Activated effector memory CD4-positive, alpha-beta T cell treated with anti-CD3 and anti-CD28 coated beads, Interleukin-2, amount 50 U/mL, for 16 hours (primary cell): ENCODE data around the gene BTBD17.

Experiments used
- DNase-seq: peaks from one replicate; pipeline ENCODE4 v3.0.0-alpha.2; 2020

Gene BTBD17

GRCh38 chr17:74357466-74357809 lies 4.2 kb downstream of the BTBD17 start:
- DNase-seq: no peak

- peak; percentile 65 for DNase-seq
These were observed 4.8 kb downstream of the BTBD17 start for GRCh38 chr17:74356646-74357465.

- DNase-seq: no peak
These were observed 6.6 kb downstream of the BTBD17 start for GRCh38 chr17:74355065-74355464.

GRCh38 chr17:74354561-74354960 lies 7.1 kb downstream of the BTBD17 start:
- DNase-seq: no peak

- DNase-seq: peak; percentile 82
These were observed 7.5 kb downstream of the BTBD17 start for GRCh38 chr17:74354123-74354522.

GRCh38 chr17:74353446-74354060 lies 8.1 kb downstream of the BTBD17 start:
- DNase-seq: no peak

GRCh38 chr17:74351552-74352210 lies 10.0 kb downstream of the BTBD17 start:
- no peak for DNase-seq

- no peak for DNase-seq
These were observed 11.2 kb downstream of the BTBD17 start for GRCh38 chr17:74350486-74350885.

- DNase-seq: no peak
These were observed 12.5 kb downstream of the BTBD17 start for GRCh38 chr17:74349120-74349519.

GRCh38 chr17:74347646-74348045 lies 14.0 kb downstream of the BTBD17 start:
- DNase-seq: no peak

GRCh38 chr17:74345433-74346241 lies 16.0 kb downstream of the BTBD17 start:
- DNase-seq: no peak

- no peak for DNase-seq
These were observed 17.0 kb downstream of the BTBD17 start for GRCh38 chr17:74344658-74345057.

GRCh38 chr17:74343526-74344284 lies 18.0 kb downstream of the BTBD17 start:
- no peak for DNase-seq

- no peak for DNase-seq
These were observed 18.5 kb downstream of the BTBD17 start for GRCh38 chr17:74343121-74343520.

- DNase-seq: no peak
These were observed 19.4 kb downstream of the BTBD17 start for GRCh38 chr17:74342224-74342623.

GRCh38 chr17:74340470-74341023 lies 21.1 kb downstream of the BTBD17 start:
- DNase-seq: no peak

- DNase-seq: no peak
These were observed 22.0 kb downstream of the BTBD17 start for GRCh38 chr17:74339537-74340195.

GRCh38 chr17:74337834-74338500 lies 23.7 kb downstream of the BTBD17 start:
- DNase-seq: no peak

- no peak for DNase-seq
These were observed 25.4 kb downstream of the BTBD17 start for GRCh38 chr17:74336307-74336706.

- no peak for DNase-seq
These were observed 26.1 kb downstream of the BTBD17 start for GRCh38 chr17:74335529-74336062.
